ENCODE results near the gene CAPNS1.
A peak's percentile ranks its signal among the peaks of the same experiment; 100 is the strongest.

The CAPNS1 gene

GRCh38 chr19:36139473-36140303 is at the start of gene CAPNS1:
CAPNS1 (plus strand) TSS chr19:36140066; CDS start chr19:36141012, 946 bp downstream.
- DNase-seq (ENCODE audit: low read depth): peak; percentile 93
- peak within 1 kb of the TSS; percentile 79 for H3K4me3 ChIP-seq (ENCODE audit: low read length)
- TF ChIP-seq CTCF (conservative IDR thresholded peaks at IDR 0.05; ENCODE audit: low read length): peak; percentile 8; the same call in 1 of the 2 replicates

DNA sequence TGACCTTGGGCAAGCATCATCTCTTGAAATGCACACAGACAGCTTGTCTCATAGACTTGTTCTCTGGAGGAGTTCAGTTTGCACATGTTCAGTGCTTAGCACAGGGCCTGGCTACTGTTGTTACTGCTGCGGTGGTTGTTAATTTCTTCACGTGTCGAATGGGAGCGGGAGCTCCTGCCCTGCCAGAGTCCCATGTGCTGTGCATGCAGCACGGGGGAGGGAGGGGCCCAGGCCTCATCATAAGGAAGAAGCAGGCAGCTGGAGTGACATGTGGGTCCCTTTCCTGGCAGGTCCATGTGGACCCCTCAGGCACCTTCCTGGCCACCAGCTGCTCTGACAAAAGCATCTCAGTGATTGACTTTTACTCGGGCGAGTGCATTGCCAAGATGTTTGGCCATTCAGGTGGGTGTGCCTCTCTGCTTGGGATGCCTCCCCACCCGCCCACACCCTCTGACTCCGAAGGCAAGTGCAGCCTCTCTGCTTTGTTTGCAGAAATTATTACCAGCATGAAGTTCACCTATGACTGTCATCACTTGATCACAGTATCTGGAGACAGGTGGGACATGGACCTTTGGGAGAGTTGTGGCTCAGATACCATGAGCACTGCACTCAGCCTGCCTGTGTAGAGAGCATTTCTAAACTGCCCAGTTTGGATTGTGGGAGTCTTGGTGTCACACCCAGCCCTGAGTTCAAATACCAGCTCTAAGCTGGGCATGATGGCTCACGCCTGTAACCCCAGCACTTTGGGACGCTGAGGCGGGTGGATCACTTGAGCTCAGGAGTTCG is 48.8 kb upstream of the CAPNS1 start:
- no peak for TF ChIP-seq CTCF (conservative IDR thresholded peaks at IDR 0.05; ENCODE audit: low read length)
- no peak overlapping the region for H3K4me3 ChIP-seq (ENCODE audit: low read length)
- DNase-seq (ENCODE audit: low read depth): no peak

DNA sequence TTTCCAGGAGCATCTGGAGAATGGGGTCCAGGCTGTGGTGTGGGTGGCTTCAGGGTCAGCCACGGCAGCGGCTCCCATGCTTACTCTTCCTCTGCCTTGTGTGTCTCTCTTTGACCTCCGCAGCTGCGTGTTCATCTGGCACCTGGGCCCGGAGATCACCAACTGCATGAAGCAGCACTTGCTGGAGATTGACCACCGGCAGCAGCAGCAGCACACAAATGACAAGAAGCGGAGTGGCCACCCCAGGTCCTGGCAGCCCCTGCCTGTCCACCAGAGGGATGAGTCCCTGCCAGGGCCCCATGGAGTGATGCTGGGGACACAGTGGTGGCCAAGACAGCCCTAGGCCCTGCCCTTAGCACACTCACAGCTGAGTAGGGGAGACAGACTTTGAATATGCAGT is 47.3 kb upstream of the CAPNS1 start:
- no peak overlapping the region for H3K4me3 ChIP-seq (ENCODE audit: low read length)
- TF ChIP-seq CTCF (conservative IDR thresholded peaks at IDR 0.05; ENCODE audit: low read length): no peak
- DNase-seq (ENCODE audit: low read depth): no peak

GRCh38 chr19:36093146-36093662 is 46.7 kb upstream of the CAPNS1 start:
- DNase-seq (ENCODE audit: low read depth): no peak

GRCh38 chr19:36093687-36094086 is 46.2 kb upstream of the CAPNS1 start:
- TF ChIP-seq CTCF (conservative IDR thresholded peaks at IDR 0.05; ENCODE audit: low read length): no peak
- no peak for DNase-seq (ENCODE audit: low read depth)
- no peak overlapping the region for H3K4me3 ChIP-seq (ENCODE audit: low read length)

More at GRCh38 chr19:36093146-36093662, 46.7 kb upstream of the CAPNS1 start:
- TF ChIP-seq CTCF (conservative IDR thresholded peaks at IDR 0.05; ENCODE audit: low read length): no peak
- H3K4me3 ChIP-seq (ENCODE audit: low read length): no peak overlapping the region

GRCh38 chr19:36097036-36097435 is 42.8 kb upstream of the CAPNS1 start:
- no peak for DNase-seq (ENCODE audit: low read depth)
- no peak overlapping the region for H3K4me3 ChIP-seq (ENCODE audit: low read length)
- TF ChIP-seq CTCF (conservative IDR thresholded peaks at IDR 0.05; ENCODE audit: low read length): no peak
